Colonic mucosa (tissue), 4 donors: ENCODE results near the gene JTB. TPM values are rescaled to one million over a fixed set of nuclear protein-coding genes. Genes with fewer than 3 reads are reported as not detected.
A peak's percentile ranks its signal among the peaks of the same experiment; 100 is the strongest.

Source experiments
- DNase-seq: peaks from one replicate; pipeline ENCODE4 v3.0.0-alpha.2; 2020
- H3K27ac ChIP-seq: fragments of 200-600 bp; one replicate; pipeline ENCODE4 v1.8.0; 2021
- H3K27me3 ChIP-seq: fragments of 200-600 bp; one replicate; pipeline ENCODE4 v1.8.0; 2021
- H3K36me3 ChIP-seq: fragments of 200-600 bp; one replicate; pipeline ENCODE4 v1.8.0; 2021
- H3K4me1 ChIP-seq: fragments of 200-600 bp; one replicate; pipeline ENCODE4 v1.8.0; 2021; ENCODE audit warnings: mild to moderate bottlenecking
- H3K4me3 ChIP-seq: fragments of 200-600 bp; one replicate; pipeline ENCODE4 v1.8.0; 2021
- H3K9ac ChIP-seq, 2 donors: one replicate each; pipeline ENCODE4 v1.7.0; 2013; ENCODE audit warnings: control low read depth in 2 of 2, low read depth in 2 of 2, low read length in 2 of 2
- H3K9me3 ChIP-seq: fragments of 200-600 bp; one replicate; pipeline ENCODE4 v1.8.0; 2021
- CTCF ChIP-seq: fragments of 200-600 bp; IDR thresholded peaks from one replicate; pipeline ENCODE4 v1.8.0; 2022; ENCODE audit warnings: antibody characterized with exemption, mild to moderate bottlenecking
- intact Hi-C: fragments of 100-400 bp; cut with DNase I; formaldehyde crosslinking; loops from one replicate; pipeline ENCODE4 v1.14.1; 2022
- microRNA-seq: library from miRNA; unstranded; fragments of <30 nt; microRNA quantifications from one replicate; pipeline ENCODE4, GENCODE V29; 2019
- total RNA-seq, 2 donors: library from RNA; stranded (reverse); fragmentation: NEBNext Ultra II Directional in 1 of 2; extraction: Animal tissue kit (Norgen Biotek cat#: 25700) in 1 of 2; gene quantifications; one replicate each; pipeline ENCODE4 v1.2.1, GENCODE V29; 2021
- donor health status: healthy.
- donor health status: DM: no; HTN: no; CAD: no.
- donor health status: DM: no; HTN: no; CAD: no.

The JTB gene
- total RNA-seq, 2 donors from 2014 or later, result 133 to 245 TPM

- no peaks in the 10 kb centered on the region for H3K9me3 ChIP-seq
- no peak overlapping the region for H3K4me3 ChIP-seq
- DNase-seq, result no peak
- H3K4me1 ChIP-seq, result peaks cover 3% of the 10 kb centered on the region
- no peaks in the 10 kb centered on the region for H3K36me3 ChIP-seq
- no peak overlapping the region for H3K9ac ChIP-seq
- TF ChIP-seq CTCF, result no peak
- intact Hi-C loops, result no loop called here
- H3K27ac ChIP-seq, result peak overlapping the region; percentile 12
- H3K27me3 ChIP-seq, result no peaks in the 10 kb centered on the region
These were observed 49.2 kb downstream of the JTB start for GRCh38 chr1:153928245-153928644.

GRCh38 chr1:153926405-153926804, 51.1 kb downstream of the JTB start:
- Histone ChIP-seq H3K9me3 (no peaks in the 10 kb centered on the region), H3K4me1 (peaks cover 3% of the 10 kb centered on the region), H3K27ac (no peak overlapping the region), H3K4me3 (no peak overlapping the region), H3K27me3 (no peaks in the 10 kb centered on the region), H3K9ac (no peak overlapping the region), H3K36me3 (no peaks in the 10 kb centered on the region)
- no peak for TF ChIP-seq CTCF
- DNase-seq, result no peak
- intact Hi-C loops, result no loop called here

Small RNA genes lying within 50 kb of the gene (microRNA-seq; reads per million reads assigned to microRNA genes)
- not detected for gene MIR6737

Other genes starting within 250 kb of the JTB start
- gene INTS3, start 249.6 kb downstream of the JTB start, total RNA-seq, result 10 to 100 TPM; 25.5 to 53.1 TPM
- gene SLC27A3, start 202.3 kb downstream of the JTB start, total RNA-seq, result 10 to 100 TPM; 24.1 to 27.9 TPM
- 10 to 100 TPM; 32.5 to 36.5 TPM for gene GATAD2B, start 54.7 kb downstream of the JTB start, total RNA-seq
- gene DENND4B, start 31.0 kb downstream of the JTB start, total RNA-seq, result 10 to 100 TPM; 26.9 to 45.6 TPM
- 10 to 100 TPM; 26.9 to 40.7 TPM for gene CRTC2, start 19.1 kb downstream of the JTB start, total RNA-seq
- 10 to 100 TPM; 76.8 to 90.9 TPM for gene SLC39A1, start 14.1 kb downstream of the JTB start, total RNA-seq
- gene CREB3L4, start 9.8 kb downstream of the JTB start, total RNA-seq, result 10 to 100 TPM; 19.0 to 37.1 TPM
- gene RAB13, start 8.7 kb upstream of the JTB start, total RNA-seq, result 10 to 100 TPM; 62.7 to 84.7 TPM
- 1,000 to 10,000 TPM; 1,048 to 1,210 TPM for gene RPS27, start 13.1 kb upstream of the JTB start, total RNA-seq
- gene NUP210L, start 177.4 kb upstream of the JTB start, total RNA-seq, result under 1 TPM; 0.10 to 0.11 TPM
- gene TPM3, start 214.4 kb upstream of the JTB start, total RNA-seq, result 100 to 1,000 TPM; 502 to 757 TPM
- gene CFAP141, start 228.7 kb upstream of the JTB start, total RNA-seq, result not detected
- gene UBAP2L, start 243.3 kb upstream of the JTB start, total RNA-seq, result 100 to 1,000 TPM in 1 of 2 donors, 10 to 100 TPM in 1; 84.8 to 102 TPM